Neural cell (in vitro differentiated cells): Measurements from ENCODE around the gene MAGEB4.

Source experiments
- CTCF ChIP-seq: fragments of 450-650 bp; IDR thresholded peaks from 2 replicates; pipeline ENCODE4 v1.5.1; 2014; ENCODE audit warnings: antibody characterized with exemption, mild to moderate bottlenecking, moderate library complexity; ENCODE audit not compliant: poor library complexity, severe bottlenecking
- EP300 ChIP-seq: fragments of 450-650 bp; conservative IDR thresholded peaks from 2 replicates; pipeline ENCODE4 v1.6.1; 2014; ENCODE audit warnings: antibody characterized with exemption, mild to moderate bottlenecking, moderate library complexity; ENCODE audit not compliant: poor library complexity, severe bottlenecking
- EZH2 ChIP-seq: fragments of 200-600, 300-800 bp; shearing (Covaris generic), sonication (generic); IDR thresholded peaks from 2 replicates; pipeline ENCODE4 v1.6.1; 2014; ENCODE audit warnings: antibody characterized with exemption, low read length, borderline replicate concordance, mild to moderate bottlenecking; ENCODE audit not compliant: insufficient read depth, poor library complexity, severe bottlenecking
- MXI1 ChIP-seq: fragments of 450-650 bp; conservative IDR thresholded peaks from 2 replicates; pipeline ENCODE4 v1.6.1; 2014; ENCODE audit warnings: antibody characterized with exemption, mild to moderate bottlenecking; ENCODE audit not compliant: poor library complexity, severe bottlenecking
- POLR2AphosphoS5 ChIP-seq: IDR thresholded peaks from 2 replicates; pipeline ENCODE4 v1.6.1; 2012
- REST ChIP-seq: IDR thresholded peaks from 2 replicates; pipeline ENCODE4 v1.6.1; 2012; ENCODE audit warnings: borderline replicate concordance
- SMC3 ChIP-seq: fragments of 450-650 bp; conservative IDR thresholded peaks from 2 replicates; pipeline ENCODE4 v1.6.1; 2014; ENCODE audit warnings: antibody characterized with exemption, mild to moderate bottlenecking, moderate library complexity; ENCODE audit not compliant: poor library complexity
- TAF1 ChIP-seq: IDR thresholded peaks from 2 replicates; pipeline ENCODE4 v1.6.1; 2012; ENCODE audit warnings: low read depth

GRCh38 chrX:30248854-30249253 lies 7.1 kb downstream of the MAGEB4 start:
- no peak for TF ChIP-seq CTCF
- TF ChIP-seq MXI1, result no peak
- no peak for TF ChIP-seq POLR2AphosphoS5
- TF ChIP-seq SMC3, result no peak
- no peak for TF ChIP-seq REST
- TF ChIP-seq EZH2, result no peak
- TF ChIP-seq EP300, result no peak
- TF ChIP-seq TAF1, result no peak
